Vagina (tissue), 2 donors: ENCODE results near the gene ABHD12. TPM values are rescaled to one million over a fixed set of nuclear protein-coding genes. Genes with fewer than 3 reads are reported as not detected.
A peak's percentile ranks its signal among the peaks of the same experiment; 100 is the strongest.

Experiments used
- DNase-seq, 2 donors: peaks; one replicate each; pipeline ENCODE4 v3.0.0-alpha.2; 2017; ENCODE audit errors: extremely low spot score in 2 of 2
- H3K27ac ChIP-seq: fragments of 200-600 bp; sonication (generic); one replicate; pipeline ENCODE4 v1.5.1; 2019
- H3K27me3 ChIP-seq: fragments of 200-600 bp; sonication (generic); one replicate; pipeline ENCODE4 v1.5.1; 2019
- H3K36me3 ChIP-seq, 2 donors: fragments of 200-600 bp; sonication (generic); one replicate each; pipeline ENCODE4 v1.5.1; 2017 to 2019
- H3K4me1 ChIP-seq: fragments of 200-600 bp; sonication (generic); one replicate; pipeline ENCODE4 v1.5.1; 2019
- H3K4me3 ChIP-seq, 2 donors: fragments of 200-600 bp; sonication (generic); 1 replicate in 1 of 2; 2 replicates in 1 of 2; pipeline ENCODE4 v1.5.1; 2016 to 2019
- H3K9me3 ChIP-seq: fragments of 200-600 bp; sonication (generic); one replicate; pipeline ENCODE4 v1.5.1; 2019
- POLR2A ChIP-seq, 2 donors: fragments of 450-650 bp; IDR thresholded peaks; one replicate each; pipeline ENCODE4 v1.6.1; 2017; ENCODE audit warnings: antibody characterized with exemption in 2 of 2, mild to moderate bottlenecking in 2 of 2, moderate library complexity in 2 of 2
- POLR2AphosphoS5 ChIP-seq, 2 donors: sonication (generic); formaldehyde crosslinking; IDR thresholded peaks; one replicate each; pipeline ENCODE4 v1.9.0; 2017; ENCODE audit warnings: antibody characterized with exemption in 2 of 2, mild to moderate bottlenecking in 2 of 2, low read depth in 1 of 2; ENCODE audit not compliant: insufficient read depth in 1 of 2
- intact Hi-C: fragments of 100-400 bp; cut with DNase I; formaldehyde crosslinking; loops from one replicate; pipeline ENCODE4 v1.15.1; 2023
- total RNA-seq: library from RNA; depleted of rRNA; stranded (reverse); fragments of >200 nt; gene quantifications from one replicate; pipeline ENCODE4 v1.2.3, GENCODE V29; 2016
- TF ChIP-seq, protein P1 (sequence below), 3 experiments: fragments of 450-650 bp in 2 of 3; fragments of 200-600 bp in 1 of 3; sonication (generic) in 1 of 3; IDR thresholded peaks; one replicate each; pipeline ENCODE4 v1.5.1; 2017 to 2019; ENCODE audit warnings: antibody characterized with exemption in 3 of 3, mild to moderate bottlenecking in 2 of 3, moderate library complexity in 2 of 3

The ABHD12 gene
- total RNA-seq, 1 donor from 2014 or later: 36.6 TPM

GRCh38 chr20:25299806-25300205 is 90.8 kb downstream of the ABHD12 start:
- Histone ChIP-seq H3K27ac (no peak overlapping the region), H3K9me3 (no peaks in the 10 kb centered on the region), H3K4me3 (no peak overlapping the region), H3K36me3 (peaks cover 0 to 28% of the 10 kb centered on the region in 2 donors), H3K4me1 (peaks cover 13% of the 10 kb centered on the region), H3K27me3 (no peaks in the 10 kb centered on the region)
- no peak for DNase-seq
- no peak for TF ChIP-seq POLR2A (IDR thresholded peaks at IDR 0.05)
- TF ChIP-seq, protein P1, sequence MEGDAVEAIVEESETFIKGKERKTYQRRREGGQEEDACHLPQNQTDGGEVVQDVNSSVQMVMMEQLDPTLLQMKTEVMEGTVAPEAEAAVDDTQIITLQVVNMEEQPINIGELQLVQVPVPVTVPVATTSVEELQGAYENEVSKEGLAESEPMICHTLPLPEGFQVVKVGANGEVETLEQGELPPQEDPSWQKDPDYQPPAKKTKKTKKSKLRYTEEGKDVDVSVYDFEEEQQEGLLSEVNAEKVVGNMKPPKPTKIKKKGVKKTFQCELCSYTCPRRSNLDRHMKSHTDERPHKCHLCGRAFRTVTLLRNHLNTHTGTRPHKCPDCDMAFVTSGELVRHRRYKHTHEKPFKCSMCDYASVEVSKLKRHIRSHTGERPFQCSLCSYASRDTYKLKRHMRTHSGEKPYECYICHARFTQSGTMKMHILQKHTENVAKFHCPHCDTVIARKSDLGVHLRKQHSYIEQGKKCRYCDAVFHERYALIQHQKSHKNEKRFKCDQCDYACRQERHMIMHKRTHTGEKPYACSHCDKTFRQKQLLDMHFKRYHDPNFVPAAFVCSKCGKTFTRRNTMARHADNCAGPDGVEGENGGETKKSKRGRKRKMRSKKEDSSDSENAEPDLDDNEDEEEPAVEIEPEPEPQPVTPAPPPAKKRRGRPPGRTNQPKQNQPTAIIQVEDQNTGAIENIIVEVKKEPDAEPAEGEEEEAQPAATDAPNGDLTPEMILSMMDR (IDR thresholded peaks at IDR 0.05): no peak
- no peak for TF ChIP-seq POLR2AphosphoS5 (IDR thresholded peaks at IDR 0.05; ENCODE audit: insufficient read depth in 1 of 2, low read depth in 1 of 2)
- intact Hi-C loops: loop anchor here (5.0 kb wide), 1 partner anchor 92 kb away; the partner anchor contains the start of gene ABHD12

DNA sequence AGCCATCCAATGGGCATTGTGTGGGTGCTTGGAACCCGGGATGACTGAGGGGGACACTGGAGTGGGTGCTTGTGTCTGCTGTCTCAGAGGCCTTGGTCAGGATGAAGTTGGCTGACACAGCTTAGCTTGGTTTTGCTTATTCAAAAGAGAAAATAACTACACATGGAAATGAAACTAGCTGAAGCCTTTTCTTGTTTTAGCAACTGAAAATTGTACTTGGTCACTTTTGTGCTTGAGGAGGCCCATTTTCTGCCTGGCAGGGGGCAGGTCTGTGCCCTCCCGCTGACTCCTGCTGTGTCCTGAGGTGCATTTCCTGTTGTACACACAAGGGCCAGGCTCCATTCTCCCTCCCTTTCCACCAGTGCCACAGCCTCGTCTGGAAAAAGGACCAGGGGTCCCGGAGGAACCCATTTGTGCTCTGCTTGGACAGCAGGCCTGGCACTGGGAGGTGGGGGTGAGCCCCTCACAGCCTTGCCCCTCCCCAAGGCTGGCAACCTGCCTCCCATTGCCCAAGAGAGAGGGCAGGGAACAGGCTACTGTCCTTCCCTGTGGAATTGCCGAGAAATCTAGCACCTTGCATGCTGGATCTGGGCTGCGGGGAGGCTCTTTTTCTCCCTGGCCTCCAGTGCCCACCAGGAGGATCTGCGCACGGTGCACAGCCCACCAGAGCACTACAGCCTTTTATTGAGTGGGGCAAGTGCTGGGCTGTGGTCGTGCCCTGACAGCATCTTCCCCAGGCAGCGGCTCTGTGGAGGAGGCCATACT is 93.3 kb downstream of the ABHD12 start:
- no peaks in the 10 kb centered on the region for H3K27me3 ChIP-seq
- no peak overlapping the region for H3K27ac ChIP-seq
- H3K36me3 ChIP-seq: peaks cover 0 to 19% of the 10 kb centered on the region in 2 donors

DNA sequence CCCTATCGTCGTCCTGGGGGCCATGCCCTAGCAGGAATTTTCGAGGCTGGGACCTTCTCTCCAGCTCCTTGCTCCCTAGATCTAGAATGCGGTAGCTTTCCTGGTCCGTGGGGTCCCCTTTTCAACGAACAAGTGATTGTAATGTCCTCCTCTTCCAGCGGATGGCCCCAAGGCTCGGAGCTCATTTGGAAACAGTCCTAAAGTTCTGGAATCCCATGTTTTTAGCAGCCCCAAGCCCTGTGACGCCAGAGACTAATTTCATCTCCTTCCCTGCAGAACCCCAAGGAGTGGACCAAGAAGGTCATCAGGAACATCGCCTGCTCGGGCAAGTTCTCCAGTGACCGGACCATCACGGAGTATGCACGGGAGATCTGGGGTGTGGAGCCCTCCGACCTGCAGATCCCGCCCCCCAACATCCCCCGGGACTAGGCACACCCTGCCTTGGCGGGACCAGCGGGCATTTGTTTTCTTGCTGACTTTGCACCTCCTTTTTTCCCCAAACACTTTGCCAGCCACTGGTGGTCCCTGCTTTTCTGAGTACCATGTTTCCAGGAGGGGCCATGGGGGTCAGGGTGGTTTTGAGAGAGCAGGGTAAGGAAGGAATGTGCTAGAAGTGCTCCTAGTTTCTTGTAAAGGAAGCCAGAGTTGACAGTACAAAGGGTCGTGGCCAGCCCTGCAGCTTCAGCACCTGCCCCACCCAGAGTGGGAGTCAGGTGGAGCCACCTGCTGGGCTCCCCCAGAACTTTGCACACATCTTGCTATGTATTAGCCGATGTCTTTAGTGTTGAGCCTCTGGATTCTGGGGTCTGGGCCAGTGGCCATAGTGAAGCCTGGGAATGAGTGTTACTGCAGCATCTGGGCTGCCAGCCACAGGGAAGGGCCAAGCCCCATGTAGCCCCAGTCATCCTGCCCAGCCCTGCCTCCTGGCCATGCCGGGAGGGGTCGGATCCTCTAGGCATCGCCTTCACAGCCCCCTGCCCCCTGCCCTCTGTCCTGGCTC is 94.2 kb downstream of the ABHD12 start:
- no peak for DNase-seq
- Histone ChIP-seq H3K4me1 (peaks cover 13% of the 10 kb centered on the region), H3K9me3 (no peaks in the 10 kb centered on the region), H3K36me3 (peaks cover 0 to 27% of the 10 kb centered on the region in 2 donors), H3K4me3 (no peak overlapping the region), H3K27ac (no peak overlapping the region), H3K27me3 (no peaks in the 10 kb centered on the region)
- intact Hi-C loops: no loop called here
- TF ChIP-seq POLR2AphosphoS5 (IDR thresholded peaks at IDR 0.05; ENCODE audit: insufficient read depth in 1 of 2, low read depth in 1 of 2) (no peak), POLR2A (IDR thresholded peaks at IDR 0.05) (no peak)
- TF ChIP-seq, protein P1 (IDR thresholded peaks at IDR 0.05): no peak

More for the DNA sequence above, 93.3 kb downstream of the ABHD12 start:
- H3K4me3 ChIP-seq: no peak overlapping the region
- H3K9me3 ChIP-seq: no peaks in the 10 kb centered on the region
- intact Hi-C loops: no loop called here
- TF ChIP-seq, protein P1 (IDR thresholded peaks at IDR 0.05): no peak
- TF ChIP-seq POLR2AphosphoS5 (IDR thresholded peaks at IDR 0.05; ENCODE audit: insufficient read depth in 1 of 2, low read depth in 1 of 2) (no peak), POLR2A (IDR thresholded peaks at IDR 0.05) (no peak)
- H3K4me1 ChIP-seq: peaks cover 13% of the 10 kb centered on the region
- DNase-seq: no peak

GRCh38 chr20:25295386-25296093 is 95.1 kb downstream of the ABHD12 start:
- Histone ChIP-seq H3K4me1 (peaks cover 13% of the 10 kb centered on the region), H3K36me3 (peaks cover 0 to 35% of the 10 kb centered on the region in 2 donors), H3K27ac (peak overlapping the region; percentile 27), H3K27me3 (no peaks in the 10 kb centered on the region), H3K9me3 (no peaks in the 10 kb centered on the region), H3K4me3 (no peak overlapping the region)
- intact Hi-C loops: no loop called here
- TF ChIP-seq, protein P1 (IDR thresholded peaks at IDR 0.05): no peak
- TF ChIP-seq POLR2AphosphoS5 (IDR thresholded peaks at IDR 0.05; ENCODE audit: insufficient read depth in 1 of 2, low read depth in 1 of 2) (no peak), POLR2A (IDR thresholded peaks at IDR 0.05) (no peak)
- no peak for DNase-seq
